ENCODE results near the gene HEATR5A. TPM values are rescaled to one million over a fixed set of nuclear protein-coding genes. Genes with fewer than 3 reads are reported as not detected.
"Not testable (repeated sequence)": the region's sequence is repeated elsewhere in the genome, so short reads cannot be mapped to it uniquely, and the experiment has no call there.

Gene HEATR5A
- total RNA-seq, 1 donor from 2014 or later: 12.4 TPM

DNA sequence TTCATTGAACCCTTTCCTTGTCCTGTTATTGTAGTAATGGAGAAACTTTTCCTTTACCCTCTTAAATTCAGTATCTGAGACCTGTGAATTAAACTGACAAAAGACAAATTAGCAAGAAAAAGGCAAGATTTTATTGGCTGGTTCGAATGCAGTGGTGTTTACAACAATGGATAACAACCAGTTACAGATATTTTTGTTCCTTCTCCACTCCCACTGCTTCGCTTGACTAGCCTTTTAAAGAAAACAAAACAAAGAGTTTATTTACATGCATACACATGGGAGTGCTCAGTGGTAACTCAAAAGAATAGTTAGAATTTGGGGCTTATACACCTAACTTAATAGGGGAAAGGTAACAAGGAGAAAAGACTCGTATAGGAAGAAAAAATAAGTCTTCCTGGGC lies 175.7 kb downstream of the HEATR5A start:
- no peak for DNase-seq (ENCODE audit: low read depth)
- H3K36me3 ChIP-seq (ENCODE audit: control insufficient read depth, insufficient read depth, low read length): no peaks in the 10 kb centered on the region
- no peaks in the 10 kb centered on the region for H3K27me3 ChIP-seq (ENCODE audit: control insufficient read depth, insufficient read depth, low read length)
- no peak overlapping the region for H3K4me3 ChIP-seq (ENCODE audit: low read depth, low read length)
- TF ChIP-seq, protein P1, sequence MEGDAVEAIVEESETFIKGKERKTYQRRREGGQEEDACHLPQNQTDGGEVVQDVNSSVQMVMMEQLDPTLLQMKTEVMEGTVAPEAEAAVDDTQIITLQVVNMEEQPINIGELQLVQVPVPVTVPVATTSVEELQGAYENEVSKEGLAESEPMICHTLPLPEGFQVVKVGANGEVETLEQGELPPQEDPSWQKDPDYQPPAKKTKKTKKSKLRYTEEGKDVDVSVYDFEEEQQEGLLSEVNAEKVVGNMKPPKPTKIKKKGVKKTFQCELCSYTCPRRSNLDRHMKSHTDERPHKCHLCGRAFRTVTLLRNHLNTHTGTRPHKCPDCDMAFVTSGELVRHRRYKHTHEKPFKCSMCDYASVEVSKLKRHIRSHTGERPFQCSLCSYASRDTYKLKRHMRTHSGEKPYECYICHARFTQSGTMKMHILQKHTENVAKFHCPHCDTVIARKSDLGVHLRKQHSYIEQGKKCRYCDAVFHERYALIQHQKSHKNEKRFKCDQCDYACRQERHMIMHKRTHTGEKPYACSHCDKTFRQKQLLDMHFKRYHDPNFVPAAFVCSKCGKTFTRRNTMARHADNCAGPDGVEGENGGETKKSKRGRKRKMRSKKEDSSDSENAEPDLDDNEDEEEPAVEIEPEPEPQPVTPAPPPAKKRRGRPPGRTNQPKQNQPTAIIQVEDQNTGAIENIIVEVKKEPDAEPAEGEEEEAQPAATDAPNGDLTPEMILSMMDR (IDR thresholded peaks at IDR 0.05; ENCODE audit: insufficient read depth, low read length, poor library complexity, severe bottlenecking): no peak

DNA sequence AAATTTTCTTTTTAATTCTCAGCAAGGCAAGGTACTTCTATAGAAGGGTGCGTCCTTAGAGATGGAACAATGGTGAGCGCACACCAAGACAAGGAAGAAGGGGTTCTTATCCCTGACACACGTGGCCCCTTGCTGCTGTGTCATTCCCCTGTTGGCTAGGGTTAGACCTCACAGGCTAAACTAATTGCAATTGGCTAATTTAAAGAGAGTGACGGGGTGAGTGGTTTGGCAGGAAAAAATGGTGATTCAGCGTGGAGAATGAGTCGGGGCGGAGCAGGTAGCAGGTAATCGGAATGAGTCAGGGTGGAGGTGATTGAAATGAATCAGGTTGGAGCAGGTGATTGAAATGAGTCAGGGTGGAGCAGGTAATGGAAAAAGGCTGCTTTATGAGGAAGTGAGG lies 176.5 kb downstream of the HEATR5A start:
- H3K27me3 ChIP-seq (ENCODE audit: control insufficient read depth, insufficient read depth, low read length): no peaks in the 10 kb centered on the region
- no peaks in the 10 kb centered on the region for H3K36me3 ChIP-seq (ENCODE audit: control insufficient read depth, insufficient read depth, low read length)
- TF ChIP-seq, protein P1 (IDR thresholded peaks at IDR 0.05; ENCODE audit: insufficient read depth, low read length, poor library complexity, severe bottlenecking): no peak
- peak; percentile 47 for DNase-seq (ENCODE audit: low read depth)
- no peak overlapping the region for H3K4me3 ChIP-seq (ENCODE audit: low read depth, low read length)

DNA sequence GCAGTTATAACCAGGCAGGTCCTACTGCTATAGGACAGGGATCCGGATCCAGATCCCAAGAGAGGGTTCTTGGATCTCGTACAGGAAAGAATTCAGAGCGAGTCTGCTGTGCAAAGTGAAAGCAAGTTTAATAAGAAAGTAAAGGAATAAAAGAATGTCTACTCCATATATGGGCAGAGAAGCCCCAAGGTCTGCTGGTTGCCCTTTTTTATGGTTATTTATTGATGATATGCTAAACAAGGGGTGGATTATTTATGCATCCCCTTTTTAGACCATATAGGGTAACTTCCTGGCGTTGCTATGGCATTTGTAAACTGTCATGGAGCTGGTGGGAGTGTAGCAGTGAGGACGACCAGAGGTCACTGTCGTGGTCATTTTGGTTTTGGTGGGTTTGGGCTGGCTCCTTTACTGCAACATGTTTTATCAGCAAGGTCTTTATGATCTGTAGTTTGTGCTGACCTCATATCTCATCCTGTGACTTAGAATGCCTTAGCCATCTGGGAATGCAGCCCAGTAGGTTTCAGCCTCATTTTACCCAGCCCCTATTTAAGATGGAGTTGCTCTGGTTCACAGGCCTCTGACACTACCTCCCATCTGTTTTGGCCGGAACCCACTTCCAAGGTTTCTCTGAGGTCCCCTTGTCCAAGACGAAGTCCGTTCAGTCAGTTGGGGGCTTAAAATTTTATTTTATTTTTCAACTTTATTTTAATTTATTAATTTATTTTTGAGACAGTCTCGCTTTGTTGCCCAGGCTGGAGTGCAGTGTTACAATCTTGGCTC lies 178.0 kb downstream of the HEATR5A start:
- DNase-seq (ENCODE audit: low read depth); H3K36me3 ChIP-seq (ENCODE audit: control insufficient read depth, insufficient read depth, low read length); H3K27me3 ChIP-seq (ENCODE audit: control insufficient read depth, insufficient read depth, low read length); H3K4me3 ChIP-seq (ENCODE audit: low read depth, low read length): not testable (repeated sequence)

Other genes starting within 250 kb of the HEATR5A start
- gene HECTD1, start 212.8 kb downstream of the HEATR5A start, total RNA-seq: 118 TPM in 2 replicates
- gene DTD2, start 37.0 kb upstream of the HEATR5A start, total RNA-seq: 30.0 and 44.6 TPM in 2 replicates
- not detected in 2 replicates for gene GPR33, start 67.5 kb upstream of the HEATR5A start, total RNA-seq
- 9.8 and 9.9 TPM in 2 replicates for gene NUBPL, start 140.9 kb upstream of the HEATR5A start, total RNA-seq

Data from kidney epithelial cell (primary cell).